Measurements from ENCODE around the gene SUPT5H. TPM values are rescaled to one million over a fixed set of nuclear protein-coding genes. Genes with fewer than 3 reads are reported as not detected.

The SUPT5H gene
- total and polyA plus RNA-seq, 2 of the 8 experiments (the other 6 are each of a cell fraction or from before 2014, with no cell fraction given) = 77.8 to 111 TPM

GRCh38 chr19:39494661-39495060, 49.3 kb downstream of the SUPT5H start:
- Histone ChIP-seq H3K9ac (replicated peaks in 1 of 4; ENCODE audit: extremely low read depth in 1 of 4, low read depth in 3 of 4, low read length in 3 of 4) (no peak overlapping the region), H2BK5ac (ENCODE audit: low read depth, low read length) (no peak overlapping the region), H3K27ac (ENCODE audit: low read depth, low read length) (no peak overlapping the region), H3K27me3 (replicated peaks in 1 of 4; ENCODE audit: control insufficient read depth in 3 of 4, extremely low read depth in 1 of 4, insufficient read depth in 3 of 4, low read length in 3 of 4) (peaks cover 7 to 21% (median 17%) of the 10 kb centered on the region in 4 experiments), H3K36me3 (ENCODE audit: control insufficient read depth in 2 of 4, insufficient read depth in 4 of 4, low read length in 3 of 4) (peaks cover 4 to 16% (median 9%) of the 10 kb centered on the region in 4 experiments; a peak in 6 of 8 replicates), H2AK5ac (ENCODE audit: low read depth, low read length) (peak overlapping the region; percentile 39; the same call in 1 of the 2 replicates), H3K4ac (replicated peaks; ENCODE audit: insufficient read length, low read depth, low read length) (no peak overlapping the region), H3K79me2 (ENCODE audit: control insufficient read depth in 1 of 2, insufficient read depth in 2 of 2, low read length in 2 of 2) (no peaks in the 10 kb centered on the region), H4K91ac (replicated peaks; ENCODE audit: insufficient read length, low read length) (no peak overlapping the region), H4K5ac (ENCODE audit: insufficient read length, low read depth, low read length) (no peak overlapping the region), H3K23ac (ENCODE audit: insufficient read length) (no peak overlapping the region), H3K4me3 (ENCODE audit: extremely low read depth in 1 of 4, insufficient read depth in 2 of 4, low read depth in 3 of 4, low read length in 4 of 4) (no peak overlapping the region), H2AFZ (ENCODE audit: low read length) (no peak overlapping the region), H3K14ac (ENCODE audit: insufficient read length) (no peak overlapping the region), H3K56ac (replicated peaks; ENCODE audit: insufficient read length, low read depth, low read length) (no peak overlapping the region), H3K18ac (ENCODE audit: extremely low read depth, low read length) (no peak overlapping the region), H4K8ac (ENCODE audit: extremely low read depth, insufficient read depth, low read length) (no peak overlapping the region), H2BK20ac (ENCODE audit: low read length) (no peak overlapping the region), H3K9me3 (ENCODE audit: insufficient read depth in 2 of 2, low read depth in 1 of 2, low read length in 1 of 2) (no peaks in the 10 kb centered on the region), H2BK12ac (ENCODE audit: low read depth, low read length) (no peak overlapping the region), H3K4me1 (replicated peaks in 1 of 4; ENCODE audit: control insufficient read depth in 3 of 4, insufficient read depth in 4 of 4, low read length in 3 of 4) (peaks cover 4 to 8% (median 5%) of the 10 kb centered on the region in 4 experiments; a peak in 5 of 7 replicates), H4K20me1 (replicated peaks in 1 of 2; ENCODE audit: control insufficient read depth in 1 of 2, insufficient read depth in 2 of 2, low read length in 2 of 2) (no peaks in the 10 kb centered on the region), H3K79me1 (ENCODE audit: low read depth, low read length) (no peaks in the 10 kb centered on the region), H2BK15ac (ENCODE audit: low read length) (0 out of 2 replicates have a peak overlapping the region, but pooled peaks have one; percentile 8), H2BK120ac (replicated peaks; ENCODE audit: low read depth, low read length) (no peak overlapping the region), H3K23me2 (ENCODE audit: low read depth, low read length) (peaks cover 15% of the 10 kb centered on the region), H3K4me2 (ENCODE audit: insufficient read depth in 1 of 2, low read depth in 2 of 2, low read length in 2 of 2) (no peak overlapping the region)
- WGBS, 2 experiments (ENCODE audit: extremely low coverage in 1 of 2, insufficient coverage in 1 of 2, insufficient read length in 1 of 2, insufficient replicate concordance in 2 of 2, low coverage in 1 of 2, low lambda C conversion rate in 2 of 2, missing lambda C conversion rate in 1 of 2) = 89% methylated on average over 5 of the region's 5 CpGs; no CpG with 5 or more reads in 1 of the 2 experiments
- ChIA-PET CTCF (ENCODE audit: partially characterized antibody) (interaction anchor here (0.6 to 3.5 kb wide), 7 partner anchors 8 to 1039 kb away, joined by 3 to 15 read pairs (median 4); partner anchors contain the start of gene EID2), POLR2A (ENCODE audit: partially characterized antibody) (interaction anchor here (1.0 to 11.1 kb wide), 5 partner anchors 11 to 59 kb away, joined by 3 to 96 read pairs (median 9); partner anchors contain the start of genes RPS16, SELENOV, SUPT5H and TIMM50)
- no peak for FAIRE-seq
- DNase-seq (ENCODE audit: low read depth in 1 of 2, low spot score in 2 of 2) = no peak
- TF ChIP-seq RBBP5 (IDR thresholded peaks at IDR 0.05; ENCODE audit: borderline replicate concordance, low read depth, low read length) (no peak), RNF2 (IDR thresholded peaks at IDR 0.05; ENCODE audit: borderline replicate concordance, low read depth, low read length, missing control alignments, poor library complexity, severe bottlenecking) (no peak), POLR2AphosphoS5 (IDR thresholded peaks at IDR 0.05; ENCODE audit: low read depth, low read length) (no peak), SIRT6 (IDR thresholded peaks at IDR 0.05; ENCODE audit: low read length) (no peak), HDAC2 (IDR thresholded peaks at IDR 0.05; ENCODE audit: borderline replicate concordance in 1 of 2, low read depth in 2 of 2, low read length in 2 of 2) (no peak), SRF (IDR thresholded peaks at IDR 0.05; ENCODE audit: low read depth, low read length) (no peak), TEAD4 (IDR thresholded peaks at IDR 0.05; ENCODE audit: low read depth, low read length) (no peak), SIN3A (conservative IDR thresholded peaks at IDR 0.05 in 1 of 2, IDR thresholded peaks at IDR 0.05 in 1 of 2; ENCODE audit: low read depth in 1 of 2, low read length in 2 of 2) (no peak)
- TF ChIP-seq, protein P1, sequence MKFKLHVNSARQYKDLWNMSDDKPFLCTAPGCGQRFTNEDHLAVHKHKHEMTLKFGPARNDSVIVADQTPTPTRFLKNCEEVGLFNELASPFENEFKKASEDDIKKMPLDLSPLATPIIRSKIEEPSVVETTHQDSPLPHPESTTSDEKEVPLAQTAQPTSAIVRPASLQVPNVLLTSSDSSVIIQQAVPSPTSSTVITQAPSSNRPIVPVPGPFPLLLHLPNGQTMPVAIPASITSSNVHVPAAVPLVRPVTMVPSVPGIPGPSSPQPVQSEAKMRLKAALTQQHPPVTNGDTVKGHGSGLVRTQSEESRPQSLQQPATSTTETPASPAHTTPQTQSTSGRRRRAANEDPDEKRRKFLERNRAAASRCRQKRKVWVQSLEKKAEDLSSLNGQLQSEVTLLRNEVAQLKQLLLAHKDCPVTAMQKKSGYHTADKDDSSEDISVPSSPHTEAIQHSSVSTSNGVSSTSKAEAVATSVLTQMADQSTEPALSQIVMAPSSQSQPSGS (IDR thresholded peaks at IDR 0.05; ENCODE audit: low read length) = no peak

All from H1 (cell line).